MCF 10A (cell line): ENCODE data around the gene ITIH1. TPM values are rescaled to one million over a fixed set of nuclear protein-coding genes. Genes with fewer than 3 reads are reported as not detected.

ENCODE experiments used
- BruUV-seq: library from RNA; stranded (reverse); fragments of 400-500 nt; replicated peaks from 2 replicates; lab custom pipeline; 2021; lab: Mats Ljungman, UMichigan
- CTCF ChIA-PET: fragments of 300-600 bp; sonication (Branson Sonifier 250); formaldehyde crosslinking; extraction: SDS; loops from one replicate; lab custom pipeline; 2021; ENCODE audit warnings: antibody characterized with exemption, inconsistent platforms; lab: Yijun Ruan, JAX
- POLR2A ChIA-PET: fragments of 300-600, 350-650 bp; sonication (Branson Sonifier 250); formaldehyde crosslinking; extraction: SDS; loops from one replicate; lab custom pipeline; 2020; ENCODE audit warnings: antibody characterized with exemption, inconsistent platforms; lab: Yijun Ruan, JAX
- DNase-seq: peaks from one replicate; pipeline ENCODE4 v3.0.0-alpha.2; 2018; ENCODE audit not compliant: unreplicated experiment
- H3K27ac Mint-ChIP-seq: one replicate; pipeline ENCODE4 v1.8.0; 2022; ENCODE audit warnings: mild to moderate bottlenecking, low read depth, mixed read lengths; ENCODE audit not compliant: unreplicated experiment
- H3K27me3 Mint-ChIP-seq: one replicate; pipeline ENCODE4 v1.8.0; 2022; ENCODE audit warnings: mixed read lengths; ENCODE audit not compliant: insufficient read depth, unreplicated experiment
- H3K36me3 Mint-ChIP-seq: one replicate; pipeline ENCODE4 v1.8.0; 2022; ENCODE audit warnings: mild to moderate bottlenecking, moderate library complexity, mixed read lengths; ENCODE audit not compliant: insufficient read depth, unreplicated experiment
- H3K4me1 Mint-ChIP-seq: one replicate; pipeline ENCODE4 v1.8.0; 2022; ENCODE audit warnings: mixed read lengths; ENCODE audit not compliant: insufficient read depth, unreplicated experiment
- H3K4me3 Mint-ChIP-seq: one replicate; pipeline ENCODE4 v1.8.0; 2022; ENCODE audit warnings: mild to moderate bottlenecking, moderate library complexity, mixed read lengths; ENCODE audit not compliant: unreplicated experiment
- H3K9me3 Mint-ChIP-seq: one replicate; pipeline ENCODE4 v1.8.0; 2022; ENCODE audit warnings: mixed read lengths; ENCODE audit not compliant: unreplicated experiment
- intact Hi-C: fragments of 100-400 bp; cut with micrococcal nuclease; formaldehyde crosslinking; loops from 2 replicates; pipeline ENCODE4 v1.14.1; 2022
- total RNA-seq: library from RNA; stranded (reverse); gene quantifications from 2 replicates; pipeline ENCODE4 v1.2.3, GENCODE V29; 2022
- TF ChIP-seq, protein P1 (sequence below): fragments of 200-600 bp; IDR thresholded peaks from one replicate; pipeline ENCODE4 v1.8.0; 2022; ENCODE audit warnings: antibody characterized with exemption, mild to moderate bottlenecking; ENCODE audit not compliant: unreplicated experiment

The ITIH1 gene
- total RNA-seq, 1 experiment from 2014 or later, result not detected

DNA sequence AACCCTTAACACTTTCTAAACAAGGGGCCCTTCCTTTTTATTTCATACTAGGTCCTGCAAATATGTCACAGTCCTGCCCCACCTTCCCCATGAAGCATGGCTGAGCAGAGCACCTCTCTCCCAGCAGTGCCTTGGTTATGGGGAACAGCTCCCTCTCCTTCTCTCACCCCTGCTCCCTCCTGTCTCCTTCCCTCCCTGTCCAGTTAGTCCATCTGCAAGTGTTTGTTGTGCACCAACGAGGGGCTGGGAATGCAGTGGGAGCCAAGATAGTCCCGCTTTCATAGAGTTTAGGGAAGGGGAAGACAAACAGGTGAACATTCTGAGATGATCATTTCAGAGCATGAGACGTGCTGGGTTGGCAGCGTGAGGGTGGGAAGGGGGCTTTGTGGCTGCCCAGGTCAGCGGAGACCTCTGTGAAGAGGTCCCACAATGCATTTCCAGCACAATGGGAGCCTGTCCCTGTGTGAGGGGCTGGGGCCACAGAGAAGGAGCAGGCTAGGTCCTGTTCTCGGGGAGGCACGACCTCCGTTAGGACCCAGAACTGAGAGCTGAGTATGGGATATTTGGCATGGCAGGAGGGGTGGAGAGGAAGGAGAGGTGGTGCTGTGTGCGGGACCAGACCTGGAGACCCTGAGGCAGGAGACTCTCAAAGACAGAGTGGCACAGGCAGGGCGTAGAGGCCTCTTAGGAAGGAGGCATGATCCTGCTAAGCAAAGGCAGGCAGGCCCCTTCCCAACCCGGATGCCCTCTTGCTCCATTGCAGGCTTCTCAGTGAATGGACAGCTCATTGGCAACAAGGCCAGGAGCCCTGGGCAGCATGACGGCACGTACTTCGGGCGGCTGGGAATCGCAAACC, 11.7 kb downstream of the ITIH1 start:
- peaks cover 6% of the 10 kb centered on the region for H3K4me1 Mint-ChIP-seq
- H3K27me3 Mint-ChIP-seq, result peaks cover under 1% of the 10 kb centered on the region
- H3K4me3 Mint-ChIP-seq, result no peak overlapping the region
- TF ChIP-seq, protein P1, sequence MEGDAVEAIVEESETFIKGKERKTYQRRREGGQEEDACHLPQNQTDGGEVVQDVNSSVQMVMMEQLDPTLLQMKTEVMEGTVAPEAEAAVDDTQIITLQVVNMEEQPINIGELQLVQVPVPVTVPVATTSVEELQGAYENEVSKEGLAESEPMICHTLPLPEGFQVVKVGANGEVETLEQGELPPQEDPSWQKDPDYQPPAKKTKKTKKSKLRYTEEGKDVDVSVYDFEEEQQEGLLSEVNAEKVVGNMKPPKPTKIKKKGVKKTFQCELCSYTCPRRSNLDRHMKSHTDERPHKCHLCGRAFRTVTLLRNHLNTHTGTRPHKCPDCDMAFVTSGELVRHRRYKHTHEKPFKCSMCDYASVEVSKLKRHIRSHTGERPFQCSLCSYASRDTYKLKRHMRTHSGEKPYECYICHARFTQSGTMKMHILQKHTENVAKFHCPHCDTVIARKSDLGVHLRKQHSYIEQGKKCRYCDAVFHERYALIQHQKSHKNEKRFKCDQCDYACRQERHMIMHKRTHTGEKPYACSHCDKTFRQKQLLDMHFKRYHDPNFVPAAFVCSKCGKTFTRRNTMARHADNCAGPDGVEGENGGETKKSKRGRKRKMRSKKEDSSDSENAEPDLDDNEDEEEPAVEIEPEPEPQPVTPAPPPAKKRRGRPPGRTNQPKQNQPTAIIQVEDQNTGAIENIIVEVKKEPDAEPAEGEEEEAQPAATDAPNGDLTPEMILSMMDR, result no peak
- H3K27ac Mint-ChIP-seq, result no peak overlapping the region
- BruUV-seq, result no TSS peak
- POLR2A ChIA-PET, result no interaction called here
- H3K36me3 Mint-ChIP-seq, result no peaks in the 10 kb centered on the region
- CTCF ChIA-PET, result interaction anchor here (0.6 to 1.1 kb wide), 3 partner anchors 10 to 407 kb away, joined by 3 to 4 read pairs (median 3); no protein-coding TSS in a partner anchor
- no peaks in the 10 kb centered on the region for H3K9me3 Mint-ChIP-seq
- DNase-seq, result no peak
- intact Hi-C loops, result no loop called here

DNA sequence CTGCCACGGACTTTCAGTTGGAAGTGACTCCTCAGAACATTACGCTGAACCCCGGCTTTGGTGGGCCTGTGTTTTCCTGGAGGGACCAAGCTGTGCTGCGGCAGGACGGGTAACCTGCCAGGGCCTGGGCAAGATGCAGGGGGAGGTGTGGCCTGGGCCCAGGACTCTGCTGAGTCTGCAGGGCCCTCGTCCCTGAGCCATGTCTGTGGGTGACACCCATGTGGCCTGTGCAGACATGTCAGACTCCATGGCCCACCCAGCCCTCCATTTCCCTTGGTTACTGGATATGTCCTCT, 12.3 kb downstream of the ITIH1 start:
- H3K9me3 Mint-ChIP-seq, result no peaks in the 10 kb centered on the region
- no TSS peak for BruUV-seq
- H3K4me1 Mint-ChIP-seq, result peaks cover 6% of the 10 kb centered on the region
- no peak for DNase-seq
- no peak overlapping the region for H3K4me3 Mint-ChIP-seq
- H3K27me3 Mint-ChIP-seq, result no peaks in the 10 kb centered on the region
- CTCF ChIA-PET, result interaction anchor here (0.6 to 1.1 kb wide), 2 partner anchors 10 to 407 kb away, joined by 3 to 4 read pairs; no protein-coding TSS in a partner anchor
- POLR2A ChIA-PET, result no interaction called here
- H3K36me3 Mint-ChIP-seq, result no peaks in the 10 kb centered on the region
- intact Hi-C loops, result no loop called here
- TF ChIP-seq, protein P1, result no peak
- no peak overlapping the region for H3K27ac Mint-ChIP-seq

DNA sequence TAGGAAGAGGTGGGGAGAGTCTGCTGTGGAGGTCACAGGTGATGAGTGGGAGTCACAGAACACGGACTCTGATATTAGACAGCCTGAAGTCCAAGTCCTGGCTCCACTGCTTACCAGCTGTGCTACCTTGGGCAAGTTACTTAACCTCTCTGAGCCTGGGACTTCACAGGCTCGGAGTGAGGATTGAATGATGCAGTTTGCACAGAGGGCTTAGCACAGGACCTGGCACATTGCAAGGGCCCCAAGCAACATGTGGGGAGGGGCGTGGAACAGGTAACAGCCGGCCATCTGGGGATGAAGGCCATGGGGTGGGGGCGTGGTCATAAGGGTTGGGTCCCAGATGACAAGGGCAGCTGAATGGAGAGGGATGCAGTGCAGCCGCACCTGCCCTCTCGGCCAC, 12.9 kb downstream of the ITIH1 start:
- H3K27me3 Mint-ChIP-seq, result no peaks in the 10 kb centered on the region
- no peak for DNase-seq
- CTCF ChIA-PET, result no interaction called here
- peaks cover 6% of the 10 kb centered on the region for H3K4me1 Mint-ChIP-seq
- POLR2A ChIA-PET, result no interaction called here
- intact Hi-C loops, result no loop called here
- H3K36me3 Mint-ChIP-seq, result no peaks in the 10 kb centered on the region
- no peaks in the 10 kb centered on the region for H3K9me3 Mint-ChIP-seq
- TF ChIP-seq, protein P1, result no peak
- no peak overlapping the region for H3K27ac Mint-ChIP-seq
- BruUV-seq, result no TSS peak
- no peak overlapping the region for H3K4me3 Mint-ChIP-seq

DNA sequence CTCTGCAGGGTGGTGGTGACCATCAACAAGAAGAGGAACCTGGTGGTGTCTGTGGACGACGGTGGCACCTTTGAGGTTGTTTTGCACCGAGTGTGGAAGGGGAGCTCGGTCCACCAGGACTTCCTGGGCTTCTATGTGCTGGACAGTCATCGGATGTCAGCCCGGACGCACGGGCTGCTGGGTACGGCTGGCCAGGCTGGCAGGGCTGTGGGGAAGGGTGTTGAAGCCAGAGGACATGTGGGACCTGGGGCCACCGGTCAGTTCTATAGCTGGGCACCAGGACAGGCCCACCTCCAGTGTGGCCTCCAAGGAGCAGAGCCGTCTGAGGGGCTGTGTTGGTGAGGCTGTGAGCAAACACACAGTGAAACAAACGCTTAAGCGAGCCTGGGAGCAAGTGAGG, 13.3 kb downstream of the ITIH1 start:
- TF ChIP-seq, protein P1, result no peak
- Mint-ChIP-seq H3K27ac (no peak overlapping the region), H3K4me1 (peaks cover 6% of the 10 kb centered on the region), H3K4me3 (no peak overlapping the region), H3K9me3 (no peaks in the 10 kb centered on the region), H3K27me3 (no peaks in the 10 kb centered on the region), H3K36me3 (no peaks in the 10 kb centered on the region)
- CTCF ChIA-PET, result no interaction called here
- POLR2A ChIA-PET, result no interaction called here
- intact Hi-C loops, result no loop called here
- no peak for DNase-seq
- BruUV-seq, result no TSS peak
